Skeletal muscle satellite cell (primary cell): ENCODE data around the gene PDPR.
"Not testable (repeated sequence)": the region's sequence is repeated elsewhere in the genome, so short reads cannot be mapped to it uniquely, and the experiment has no call there.

Source experiments
- H3K27me3 ChIP-seq: 2 replicates; pipeline ENCODE4 v1.7.0; 2013; ENCODE audit warnings: low read length; ENCODE audit not compliant: control insufficient read depth, insufficient read depth
- H3K36me3 ChIP-seq: 2 replicates; pipeline ENCODE4 v1.7.0; 2013; ENCODE audit warnings: mild to moderate bottlenecking, control low read depth, low read length; ENCODE audit not compliant: insufficient read depth
- H3K4me1 ChIP-seq: 2 replicates; pipeline ENCODE4 v1.7.0; 2013; ENCODE audit warnings: low read length; ENCODE audit not compliant: control insufficient read depth, insufficient read depth
- H3K4me2 ChIP-seq: 2 replicates; pipeline ENCODE4 v1.7.0; 2013; ENCODE audit warnings: mild to moderate bottlenecking, low read length
- H3K4me3 ChIP-seq: 2 replicates; pipeline ENCODE4 v1.7.0; 2013; ENCODE audit warnings: low read length
- H3K9ac ChIP-seq: 2 replicates; pipeline ENCODE4 v1.7.0; 2013; ENCODE audit warnings: mild to moderate bottlenecking, low read depth, low read length, moderate library complexity
- H3K9me3 ChIP-seq: replicated peaks from 2 replicates; pipeline ENCODE4 v1.7.0; 2013; ENCODE audit warnings: mild to moderate bottlenecking, control low read depth, low read length

Gene PDPR

DNA sequence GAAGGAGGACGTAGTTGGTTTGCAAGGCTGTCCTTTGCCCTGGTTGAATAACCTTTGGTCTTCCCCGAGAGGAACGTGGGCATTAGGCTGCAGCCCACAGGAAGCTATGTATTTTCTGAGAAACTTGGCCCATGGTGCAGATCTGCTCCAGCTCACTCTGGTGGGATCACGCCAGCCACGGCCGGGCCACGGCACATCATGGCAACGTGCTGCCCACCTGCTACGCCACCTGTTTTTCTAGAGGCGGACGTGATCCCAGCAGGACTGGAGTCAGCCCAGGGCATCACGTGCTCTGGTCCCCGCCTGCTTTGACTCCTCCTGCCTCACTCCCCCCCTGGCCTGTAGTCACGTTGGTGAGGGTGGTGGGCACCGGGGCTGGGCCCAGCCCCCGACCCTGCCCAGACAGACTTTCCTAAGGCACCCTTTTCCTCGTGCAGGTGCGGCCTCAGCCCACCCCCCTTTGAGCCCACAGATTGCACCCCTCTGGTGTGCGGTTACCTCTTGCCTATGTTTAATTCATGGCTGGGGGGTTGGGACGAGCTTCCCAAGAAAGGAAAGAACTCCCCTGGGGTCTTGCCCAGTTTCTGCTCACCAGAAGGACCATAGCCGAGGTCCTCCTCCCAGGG, 59.2 kb downstream of the PDPR start, which contains the start of gene CLEC18C:
CLEC18C (plus strand) TSS at position 576 of the 626 bp plus-strand sequence. CDS start 492 bp downstream, outside the sequence.
- H3K9me3 ChIP-seq, H3K4me3 ChIP-seq, H3K36me3 ChIP-seq, H3K27me3 ChIP-seq, H3K4me2 ChIP-seq, H3K4me1 ChIP-seq, H3K9ac ChIP-seq: not testable (repeated sequence)

DNA sequence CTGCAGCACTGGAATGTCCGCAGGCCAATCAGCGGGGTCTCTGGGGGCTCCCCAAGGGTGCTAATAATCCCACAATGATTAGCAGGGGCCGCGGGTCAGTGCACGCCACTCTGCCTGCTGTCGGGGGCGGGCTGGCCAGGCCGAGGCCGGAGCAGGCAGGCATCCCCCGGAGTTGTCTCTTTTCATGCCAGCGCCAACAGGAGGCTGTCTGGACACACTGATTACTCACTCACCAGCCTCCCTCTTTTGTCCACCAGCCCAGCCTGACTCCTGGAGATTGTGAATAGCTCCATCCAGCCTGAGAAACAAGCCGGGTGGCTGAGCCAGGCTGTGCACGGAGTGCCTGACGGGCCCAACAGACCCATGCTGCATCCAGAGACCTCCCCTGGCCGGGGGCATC, 59.8 kb downstream of the PDPR start:
- not testable (repeated sequence) for H3K4me2 ChIP-seq, H3K9me3 ChIP-seq, H3K27me3 ChIP-seq, H3K4me3 ChIP-seq, H3K9ac ChIP-seq, H3K4me1 ChIP-seq, H3K36me3 ChIP-seq

GRCh38 chr16:70174387-70174932, 60.3 kb downstream of the PDPR start:
- H3K9ac ChIP-seq, H3K4me3 ChIP-seq, H3K4me2 ChIP-seq, H3K4me1 ChIP-seq, H3K27me3 ChIP-seq, H3K9me3 ChIP-seq, H3K36me3 ChIP-seq: not testable (repeated sequence)

DNA sequence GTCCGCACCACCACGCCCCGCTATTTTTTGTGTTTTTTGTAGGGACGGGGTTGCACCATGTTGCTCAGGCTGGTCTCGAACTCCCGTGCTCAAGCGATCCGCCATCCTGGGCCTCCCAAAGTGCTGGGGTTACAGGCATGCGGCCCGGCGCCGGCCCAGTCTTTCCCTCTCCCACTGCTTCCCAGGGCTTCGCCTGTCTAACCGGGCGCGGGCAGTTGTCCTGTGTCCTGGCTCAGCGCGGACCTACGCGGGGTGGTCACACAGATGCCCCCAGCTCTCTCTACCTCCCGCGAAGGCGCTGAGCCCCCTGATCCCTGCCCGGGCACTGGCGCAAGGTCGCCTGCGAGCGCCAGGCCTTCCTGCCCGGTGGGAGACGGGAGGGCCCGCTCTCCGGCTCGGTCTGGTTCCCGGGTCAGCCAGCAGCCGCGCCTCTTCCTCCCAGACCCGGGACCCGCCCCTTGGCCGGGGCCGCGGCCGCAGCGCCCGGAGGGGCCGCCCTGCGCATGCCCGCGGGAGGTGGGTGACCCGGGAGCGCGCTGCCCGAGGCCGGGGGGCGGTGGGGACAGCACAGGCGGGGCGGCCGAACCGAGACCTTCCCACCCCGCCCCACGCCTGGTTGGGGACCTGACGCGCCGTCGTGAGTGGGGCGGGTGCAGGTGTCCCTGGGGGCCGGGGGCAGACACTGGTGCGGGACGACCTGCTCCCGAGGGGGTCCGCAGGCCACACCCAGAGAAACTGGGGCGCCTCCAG, 73.9 kb downstream of the PDPR start:
- H3K4me3 ChIP-seq, H3K9me3 ChIP-seq, H3K27me3 ChIP-seq, H3K4me1 ChIP-seq, H3K36me3 ChIP-seq: not testable (repeated sequence)
- H3K9ac ChIP-seq = peak overlapping the region; percentile 56
- peak overlapping the region; percentile 58 for H3K4me2 ChIP-seq

DNA sequence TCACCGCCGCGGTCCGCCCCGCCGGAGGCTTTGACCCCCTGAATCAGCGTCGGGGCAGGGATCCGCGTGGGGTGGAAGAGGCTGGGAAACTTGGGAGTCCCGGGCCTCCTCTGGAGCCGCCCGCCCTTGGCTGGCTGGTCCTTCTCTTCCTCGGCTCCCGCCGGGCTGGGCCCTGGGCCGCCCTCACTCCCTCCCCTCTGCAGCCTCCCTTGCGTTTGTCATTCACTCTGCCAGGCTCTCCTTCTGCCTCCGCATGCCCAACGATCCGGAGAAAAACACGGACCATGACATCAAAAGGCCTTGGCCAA, 74.4 kb downstream of the PDPR start:
- not testable (repeated sequence) for H3K4me1 ChIP-seq, H3K4me3 ChIP-seq, H3K36me3 ChIP-seq, H3K9ac ChIP-seq, H3K4me2 ChIP-seq, H3K9me3 ChIP-seq, H3K27me3 ChIP-seq

- H3K9me3 ChIP-seq, H3K36me3 ChIP-seq, H3K4me3 ChIP-seq, H3K9ac ChIP-seq, H3K4me2 ChIP-seq, H3K27me3 ChIP-seq, H3K4me1 ChIP-seq: not testable (repeated sequence)
Observed at GRCh38 chr16:70190574-70190973, 76.4 kb downstream of the PDPR start.

DNA sequence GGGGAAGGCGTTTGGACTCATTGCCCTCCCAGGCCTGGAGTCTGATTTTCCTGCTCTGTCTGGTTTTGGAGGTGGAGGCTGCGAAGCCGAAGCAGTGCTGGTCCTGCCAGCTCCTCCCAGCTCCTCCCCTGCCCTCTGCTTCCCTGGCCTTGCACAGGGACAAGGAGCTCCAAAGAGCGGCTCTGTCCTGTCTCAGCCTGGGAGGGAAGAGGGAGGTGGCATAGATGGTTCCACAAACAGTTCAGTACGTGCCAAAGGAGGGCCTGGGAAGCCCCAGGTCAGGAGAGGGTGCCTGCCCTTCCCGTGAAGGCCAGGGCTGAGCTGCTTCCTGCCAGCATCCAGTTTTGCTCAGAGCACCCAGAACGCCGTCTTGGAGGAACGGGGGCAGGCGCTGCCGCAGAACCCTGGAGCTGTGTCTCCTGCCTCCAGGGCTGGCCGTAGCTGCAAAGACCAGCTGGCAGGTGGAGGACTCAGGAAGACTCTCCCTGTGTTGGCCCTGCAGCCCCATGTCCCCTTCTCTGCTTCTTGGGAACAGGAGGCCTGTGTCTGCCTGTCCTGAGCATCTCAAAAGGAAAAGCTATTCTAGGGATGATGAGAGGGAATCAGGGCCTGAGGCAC, 82.7 kb downstream of the PDPR start:
- H3K4me2 ChIP-seq, H3K9me3 ChIP-seq, H3K36me3 ChIP-seq, H3K4me1 ChIP-seq, H3K4me3 ChIP-seq, H3K9ac ChIP-seq, H3K27me3 ChIP-seq: not testable (repeated sequence)

GRCh38 chr16:70197611-70198010, 83.5 kb downstream of the PDPR start:
- H3K4me1 ChIP-seq, H3K4me2 ChIP-seq, H3K27me3 ChIP-seq, H3K9ac ChIP-seq, H3K36me3 ChIP-seq, H3K4me3 ChIP-seq, H3K9me3 ChIP-seq: not testable (repeated sequence)

- H3K9ac ChIP-seq, H3K4me2 ChIP-seq: not testable (repeated sequence)
Observed at GRCh38 chr16:70198230-70198629, 84.1 kb downstream of the PDPR start.

GRCh38 chr16:70198666-70199065, 84.5 kb downstream of the PDPR start:
- H3K9ac ChIP-seq, H3K4me2 ChIP-seq, H3K4me1 ChIP-seq, H3K9me3 ChIP-seq, H3K36me3 ChIP-seq, H3K4me3 ChIP-seq, H3K27me3 ChIP-seq: not testable (repeated sequence)

More at GRCh38 chr16:70198230-70198629, 84.1 kb downstream of the PDPR start:
- H3K9me3 ChIP-seq, H3K4me3 ChIP-seq, H3K4me1 ChIP-seq, H3K36me3 ChIP-seq, H3K27me3 ChIP-seq: not testable (repeated sequence)

DNA sequence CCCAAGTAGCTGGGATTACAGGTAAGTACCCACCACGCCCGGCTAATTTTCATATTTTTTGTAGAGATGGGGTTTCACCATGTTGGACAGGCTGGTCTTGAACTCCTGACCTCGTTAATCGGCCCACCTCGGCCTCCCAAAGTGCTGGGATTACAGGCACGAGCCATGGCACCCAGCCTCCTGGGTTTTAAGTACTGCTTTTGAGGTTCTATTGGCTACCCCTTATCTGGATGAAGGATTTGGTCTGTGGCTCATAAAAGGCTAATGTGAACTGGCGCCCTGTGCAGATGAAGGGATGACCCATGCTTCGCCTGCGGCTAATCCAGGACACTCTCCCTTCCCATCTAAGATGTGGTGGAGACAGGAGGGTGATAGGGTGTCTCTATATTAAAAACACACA, 85.0 kb downstream of the PDPR start:
- not testable (repeated sequence) for H3K4me3 ChIP-seq, H3K4me1 ChIP-seq, H3K9ac ChIP-seq, H3K27me3 ChIP-seq, H3K4me2 ChIP-seq, H3K36me3 ChIP-seq, H3K9me3 ChIP-seq

- H3K4me1 ChIP-seq, H3K4me3 ChIP-seq, H3K27me3 ChIP-seq, H3K9me3 ChIP-seq, H3K36me3 ChIP-seq, H3K9ac ChIP-seq, H3K4me2 ChIP-seq: not testable (repeated sequence)
Observed at GRCh38 chr16:70200063-70200462, 85.9 kb downstream of the PDPR start.
